Measurements from ENCODE around the gene MTMR2.
A peak's percentile ranks its signal among the peaks of the same experiment; 100 is the strongest.
"Not testable (repeated sequence)": the region's sequence is repeated elsewhere in the genome, so short reads cannot be mapped to it uniquely, and the experiment has no call there.

Gene MTMR2

GRCh38 chr11:95829580-95830259, 94.2 kb downstream of the MTMR2 start:
- no peak for DNase-seq (ENCODE audit: low read depth in 4 of 4, low spot score in 1 of 4)

GRCh38 chr11:95827696-95828095, 96.2 kb downstream of the MTMR2 start:
- DNase-seq (ENCODE audit: low read depth in 4 of 4, low spot score in 1 of 4), result no peak

GRCh38 chr11:95821640-95822039, 102.3 kb downstream of the MTMR2 start:
- no peak for DNase-seq (ENCODE audit: low read depth in 4 of 4, low spot score in 1 of 4)

GRCh38 chr11:95816037-95816436, 107.9 kb downstream of the MTMR2 start:
- no peak for DNase-seq (ENCODE audit: low read depth in 4 of 4, low spot score in 1 of 4)

GRCh38 chr11:95811052-95811451, 112.9 kb downstream of the MTMR2 start:
- not testable (repeated sequence) for DNase-seq (ENCODE audit: low read depth in 4 of 4, low spot score in 1 of 4)

GRCh38 chr11:95806464-95806863, 117.4 kb downstream of the MTMR2 start:
- DNase-seq (ENCODE audit: low read depth in 4 of 4, low spot score in 1 of 4), result not testable (repeated sequence)

- no peak for DNase-seq (ENCODE audit: low read depth in 4 of 4, low spot score in 1 of 4)
Observed at GRCh38 chr11:95805869-95806268, 118.0 kb downstream of the MTMR2 start.

- DNase-seq (ENCODE audit: low read depth in 4 of 4, low spot score in 1 of 4), result no peak
Observed at GRCh38 chr11:95803973-95804372, 119.9 kb downstream of the MTMR2 start.

- DNase-seq (ENCODE audit: low read depth in 4 of 4, low spot score in 1 of 4), result no peak
Observed at GRCh38 chr11:95802806-95803205, 121.1 kb downstream of the MTMR2 start.

GRCh38 chr11:95800438-95800837, 123.5 kb downstream of the MTMR2 start:
- DNase-seq (ENCODE audit: low read depth in 4 of 4, low spot score in 1 of 4), result no peak

- DNase-seq (ENCODE audit: low read depth in 4 of 4, low spot score in 1 of 4), result no peak
Observed at GRCh38 chr11:95799546-95799945, 124.4 kb downstream of the MTMR2 start.

- no peak for DNase-seq (ENCODE audit: low read depth in 4 of 4, low spot score in 1 of 4)
Observed at GRCh38 chr11:95796501-95796900, 127.4 kb downstream of the MTMR2 start.

GRCh38 chr11:95795627-95796295, 128.1 kb downstream of the MTMR2 start:
- DNase-seq (ENCODE audit: low read depth in 4 of 4, low spot score in 1 of 4), result no peak

- no peak for DNase-seq (ENCODE audit: low read depth in 4 of 4, low spot score in 1 of 4)
Observed at GRCh38 chr11:95794086-95794485, 129.8 kb downstream of the MTMR2 start.

- no peak for DNase-seq (ENCODE audit: low read depth in 4 of 4, low spot score in 1 of 4)
Observed at GRCh38 chr11:95793116-95793515, 130.8 kb downstream of the MTMR2 start.

- no peak for DNase-seq (ENCODE audit: low read depth in 4 of 4, low spot score in 1 of 4)
Observed at GRCh38 chr11:95792700-95793099, 131.2 kb downstream of the MTMR2 start.

- DNase-seq (ENCODE audit: low read depth in 4 of 4, low spot score in 1 of 4), result no peak
Observed at GRCh38 chr11:95792200-95792599, 131.7 kb downstream of the MTMR2 start.

- DNase-seq (ENCODE audit: low read depth in 4 of 4, low spot score in 1 of 4), result no peak
Observed at GRCh38 chr11:95791709-95792033, 132.2 kb downstream of the MTMR2 start.

- DNase-seq (ENCODE audit: low read depth in 4 of 4, low spot score in 1 of 4), result peak; percentile 12 to 34 (median 27)
Observed at GRCh38 chr11:95790933-95791708, 132.8 kb downstream of the MTMR2 start.

GRCh38 chr11:95790123-95790932, 133.6 kb downstream of the MTMR2 start, which contains the start of gene CEP57:
TSS of gene CEP57 (plus strand) at chr11:95790498. CDS start at chr11:95790699, 201 bp downstream.
- DNase-seq (ENCODE audit: low read depth in 4 of 4, low spot score in 1 of 4), result peak; percentile 81 to 94 (median 92)

GRCh38 chr11:95789506-95790122, 134.3 kb downstream of the MTMR2 start, which contains the start of gene FAM76B:
TSS of gene FAM76B (minus strand) at chr11:95789782. CDS start at chr11:95789478, 304 bp downstream.
- DNase-seq (ENCODE audit: low read depth in 4 of 4, low spot score in 1 of 4), result peak; percentile 83 to 91 (median 90)
